ENCODE data around the gene CADM2. TPM values are rescaled to one million over a fixed set of nuclear protein-coding genes. Genes with fewer than 3 reads are reported as not detected.

Gene CADM2
- total RNA-seq, 6 donors from 2014 or later = under 0.01 to 4.6 (median 1.2) TPM

- DNase-seq = no peak
- no peak for ATAC-seq (ENCODE audit: low FRiP score in 2 of 2)
- TF ChIP-seq, protein P1, sequence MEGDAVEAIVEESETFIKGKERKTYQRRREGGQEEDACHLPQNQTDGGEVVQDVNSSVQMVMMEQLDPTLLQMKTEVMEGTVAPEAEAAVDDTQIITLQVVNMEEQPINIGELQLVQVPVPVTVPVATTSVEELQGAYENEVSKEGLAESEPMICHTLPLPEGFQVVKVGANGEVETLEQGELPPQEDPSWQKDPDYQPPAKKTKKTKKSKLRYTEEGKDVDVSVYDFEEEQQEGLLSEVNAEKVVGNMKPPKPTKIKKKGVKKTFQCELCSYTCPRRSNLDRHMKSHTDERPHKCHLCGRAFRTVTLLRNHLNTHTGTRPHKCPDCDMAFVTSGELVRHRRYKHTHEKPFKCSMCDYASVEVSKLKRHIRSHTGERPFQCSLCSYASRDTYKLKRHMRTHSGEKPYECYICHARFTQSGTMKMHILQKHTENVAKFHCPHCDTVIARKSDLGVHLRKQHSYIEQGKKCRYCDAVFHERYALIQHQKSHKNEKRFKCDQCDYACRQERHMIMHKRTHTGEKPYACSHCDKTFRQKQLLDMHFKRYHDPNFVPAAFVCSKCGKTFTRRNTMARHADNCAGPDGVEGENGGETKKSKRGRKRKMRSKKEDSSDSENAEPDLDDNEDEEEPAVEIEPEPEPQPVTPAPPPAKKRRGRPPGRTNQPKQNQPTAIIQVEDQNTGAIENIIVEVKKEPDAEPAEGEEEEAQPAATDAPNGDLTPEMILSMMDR (IDR thresholded peaks at IDR 0.05) = no peak
- no peak for TF ChIP-seq EP300 (IDR thresholded peaks at IDR 0.05)
- TF ChIP-seq POLR2AphosphoS5 (IDR thresholded peaks at IDR 0.05) = no peak
- TF ChIP-seq POLR2A (IDR thresholded peaks at IDR 0.05) = no peak
- Histone ChIP-seq H3K27ac (no peak overlapping the region), H3K9me3 (no peaks in the 10 kb centered on the region), H3K36me3 (no peaks in the 10 kb centered on the region), H3K27me3 (no peaks in the 10 kb centered on the region), H3K4me1 (no peaks in the 10 kb centered on the region), H3K4me3 (no peak overlapping the region)
- 86 to 93% methylated on average over 2 of the region's 2 CpGs for WGBS, 2 donors
Measured at GRCh38 chr3:85475346-85475745, 516.6 kb downstream of the CADM2 start.

- H3K27me3 ChIP-seq = no peaks in the 10 kb centered on the region
- no peaks in the 10 kb centered on the region for H3K36me3 ChIP-seq
- H3K27ac ChIP-seq = no peak overlapping the region
- ATAC-seq (ENCODE audit: low FRiP score in 2 of 2) (no peak), DNase-seq (no peak)
- H3K9me3 ChIP-seq = no peaks in the 10 kb centered on the region
- WGBS, 2 donors = 59 to 67% methylated on average over 3 of the region's 3 CpGs
- TF ChIP-seq POLR2AphosphoS5 (IDR thresholded peaks at IDR 0.05) (no peak), POLR2A (IDR thresholded peaks at IDR 0.05) (no peak), EP300 (IDR thresholded peaks at IDR 0.05) (no peak)
- TF ChIP-seq, protein P1 (IDR thresholded peaks at IDR 0.05) = no peak
- no peak overlapping the region for H3K4me3 ChIP-seq
- H3K4me1 ChIP-seq = no peaks in the 10 kb centered on the region
Measured at GRCh38 chr3:85476891-85477495, 518.2 kb downstream of the CADM2 start.

DNA sequence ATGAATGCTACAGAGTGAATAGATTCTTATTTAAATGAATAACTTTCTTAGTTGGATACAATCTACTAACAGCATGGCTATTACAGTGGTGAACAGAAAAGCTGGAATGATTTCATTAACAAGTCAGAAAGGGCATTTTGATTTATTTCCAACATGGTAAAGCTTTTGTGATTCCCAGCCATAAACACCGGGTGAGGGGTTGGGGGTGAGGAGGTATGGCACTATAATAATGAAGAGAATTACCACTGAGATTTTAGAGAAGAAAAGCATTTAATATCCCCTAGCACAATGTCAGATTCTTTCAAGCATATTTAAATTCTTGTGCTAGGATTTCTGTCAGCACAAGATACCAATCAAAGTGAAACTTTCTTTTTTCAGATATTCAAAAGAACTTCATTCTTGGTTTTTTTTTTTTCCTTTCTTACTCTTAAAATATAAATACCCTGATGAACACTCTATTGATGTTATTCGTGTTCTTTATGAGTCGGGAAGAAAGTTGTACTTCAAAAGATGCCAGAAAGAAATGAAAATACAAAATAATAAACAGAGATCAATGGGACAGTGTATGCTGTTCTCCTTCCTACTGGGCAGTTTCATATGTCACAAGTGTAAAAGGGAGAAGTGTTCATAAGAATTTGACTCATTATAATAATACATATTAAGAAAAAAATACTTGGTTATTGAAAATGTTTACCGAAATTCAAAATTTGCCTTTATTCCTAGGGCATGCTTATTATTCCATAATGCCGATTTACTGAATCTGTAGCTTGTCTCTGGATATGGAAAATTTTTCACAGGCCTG, 522.8 kb downstream of the CADM2 start:
- no peaks in the 10 kb centered on the region for H3K4me1 ChIP-seq
- TF ChIP-seq POLR2A (IDR thresholded peaks at IDR 0.05) = no peak
- no peak for TF ChIP-seq POLR2AphosphoS5 (IDR thresholded peaks at IDR 0.05)
- TF ChIP-seq, protein P1 (IDR thresholded peaks at IDR 0.05) = no peak
- TF ChIP-seq EP300 (IDR thresholded peaks at IDR 0.05) = no peak
- no peaks in the 10 kb centered on the region for H3K9me3 ChIP-seq
- no peak overlapping the region for H3K27ac ChIP-seq
- WGBS, 2 donors = 83 to 86% methylated on average over 5 of the region's 5 CpGs
- no peak overlapping the region for H3K4me3 ChIP-seq
- no peak for ATAC-seq (ENCODE audit: low FRiP score in 2 of 2)
- DNase-seq = no peak
- H3K36me3 ChIP-seq = no peaks in the 10 kb centered on the region
- H3K27me3 ChIP-seq = no peaks in the 10 kb centered on the region

DNA sequence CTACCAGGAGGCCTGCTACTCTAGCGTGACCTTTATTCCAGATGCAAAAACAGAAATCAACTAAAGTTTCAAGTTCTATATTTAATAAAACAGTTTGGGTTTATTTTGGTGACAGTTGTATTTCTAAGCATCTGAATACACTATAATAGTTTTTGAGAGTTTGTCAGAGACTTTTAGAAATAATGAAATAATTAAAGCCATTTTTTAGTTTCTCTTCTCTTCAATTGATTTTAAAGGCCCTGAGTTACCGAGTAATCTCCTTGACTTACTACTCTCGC, 523.4 kb downstream of the CADM2 start:
- Histone ChIP-seq H3K4me3 (no peak overlapping the region), H3K27ac (no peak overlapping the region), H3K36me3 (no peaks in the 10 kb centered on the region), H3K9me3 (no peaks in the 10 kb centered on the region), H3K4me1 (no peaks in the 10 kb centered on the region), H3K27me3 (no peaks in the 10 kb centered on the region)
- WGBS, 2 donors = 86 to 91% methylated on average over 3 of the region's 3 CpGs
- TF ChIP-seq POLR2A (IDR thresholded peaks at IDR 0.05) (no peak), POLR2AphosphoS5 (IDR thresholded peaks at IDR 0.05) (no peak), EP300 (IDR thresholded peaks at IDR 0.05) (no peak)
- TF ChIP-seq, protein P1 (IDR thresholded peaks at IDR 0.05) = no peak
- ATAC-seq (ENCODE audit: low FRiP score in 2 of 2) (no peak), DNase-seq (no peak)

DNA sequence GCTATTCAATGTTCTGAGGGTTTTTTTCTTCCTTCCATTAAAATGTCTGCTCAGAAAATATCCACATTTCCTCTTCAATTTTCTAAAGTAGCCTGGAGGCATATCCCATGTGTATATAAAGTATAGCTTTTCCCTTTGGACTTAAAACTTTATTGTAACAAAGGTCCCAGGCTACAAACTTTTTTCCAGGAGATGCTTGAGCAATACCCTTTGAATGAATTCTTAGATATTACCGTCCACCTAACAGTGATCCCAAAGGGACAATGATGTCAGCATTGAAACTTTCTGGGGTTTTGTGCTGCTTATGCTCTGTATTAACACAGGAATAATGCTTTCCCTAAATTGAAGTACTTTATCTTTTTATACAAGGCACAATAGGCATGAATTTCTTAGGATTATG, 525.2 kb downstream of the CADM2 start:
- no peak overlapping the region for H3K27ac ChIP-seq
- H3K36me3 ChIP-seq = no peaks in the 10 kb centered on the region
- H3K27me3 ChIP-seq = no peaks in the 10 kb centered on the region
- ATAC-seq (ENCODE audit: low FRiP score in 2 of 2) (no peak), DNase-seq (no peak)
- 86 to 100% methylated on average over 1 of the region's 1 CpG for WGBS, 2 donors
- no peaks in the 10 kb centered on the region for H3K9me3 ChIP-seq
- no peak for TF ChIP-seq POLR2A (IDR thresholded peaks at IDR 0.05)
- no peak for TF ChIP-seq EP300 (IDR thresholded peaks at IDR 0.05)
- TF ChIP-seq, protein P1 (IDR thresholded peaks at IDR 0.05) = no peak
- no peak for TF ChIP-seq POLR2AphosphoS5 (IDR thresholded peaks at IDR 0.05)
- H3K4me3 ChIP-seq = no peak overlapping the region
- H3K4me1 ChIP-seq = no peaks in the 10 kb centered on the region

Data from upper lobe of left lung (tissue), 6 donors.